Neuronal stem cell (in vitro differentiated cells): Measurements from ENCODE around the gene GPR143. TPM values are rescaled to one million over a fixed set of nuclear protein-coding genes. Genes with fewer than 3 reads are reported as not detected.
"Not testable (repeated sequence)": the region's sequence is repeated elsewhere in the genome, so short reads cannot be mapped to it uniquely, and the experiment has no call there.

ENCODE experiments used
- DNase-seq: peaks from one replicate; pipeline ENCODE4 v3.0.0-alpha.2; 2013; ENCODE audit warnings: low spot score
- H2AFZ ChIP-seq: one replicate; pipeline ENCODE4 v1.6.1; 2013; ENCODE audit warnings: mild to moderate bottlenecking, low read length, inconsistent platforms
- H2AK5ac ChIP-seq: 2 replicates; pipeline ENCODE4 v1.6.1; 2013; ENCODE audit warnings: low read depth, mild to moderate bottlenecking, inconsistent platforms, low read length, moderate library complexity, mixed read lengths
- H2BK120ac ChIP-seq: 2 replicates; pipeline ENCODE4 v1.6.1; 2013; ENCODE audit warnings: low read depth, mild to moderate bottlenecking, inconsistent platforms, low read length, moderate library complexity, mixed read lengths
- H2BK12ac ChIP-seq: one replicate; pipeline ENCODE4 v1.6.1; 2013; ENCODE audit warnings: low read length, inconsistent platforms
- H2BK15ac ChIP-seq: 2 replicates; pipeline ENCODE4 v1.6.1; 2013; ENCODE audit warnings: mild to moderate bottlenecking, low read length, inconsistent platforms, mixed read lengths
- H2BK5ac ChIP-seq: one replicate; pipeline ENCODE4 v1.6.1; 2013; ENCODE audit warnings: inconsistent platforms, mild to moderate bottlenecking, low read length, moderate library complexity
- H3K14ac ChIP-seq: one replicate; pipeline ENCODE4 v1.6.1; 2013; ENCODE audit warnings: low read length, inconsistent platforms
- H3K18ac ChIP-seq: 2 replicates; pipeline ENCODE4 v1.6.1; 2013; ENCODE audit warnings: low read length, inconsistent platforms
- H3K23ac ChIP-seq: 2 replicates; pipeline ENCODE4 v1.6.1; 2013; ENCODE audit warnings: low read depth, mild to moderate bottlenecking, mixed read lengths, low read length, inconsistent platforms; ENCODE audit not compliant: poor library complexity
- H3K27ac ChIP-seq: replicated peaks from 3 replicates; pipeline ENCODE4 v1.5.1; 2013; ENCODE audit warnings: low read length, inconsistent platforms
- H3K27me3 ChIP-seq, 3 experiments: 2 replicates each; pipeline ENCODE4 v1.6.1; 2013; ENCODE audit warnings: low read length in 3 of 3, mild to moderate bottlenecking in 2 of 3, inconsistent platforms in 1 of 3, low read depth in 1 of 3, mixed read lengths in 1 of 3, moderate library complexity in 1 of 3; ENCODE audit not compliant: control insufficient read depth in 3 of 3, insufficient read depth in 3 of 3
- H3K36me3 ChIP-seq, 2 donors: replicated peaks in 1 of 2; 2 replicates each; pipeline ENCODE4 v1.6.1; 2013; ENCODE audit warnings: low read length in 2 of 2; ENCODE audit not compliant: control insufficient read depth in 2 of 2, insufficient read depth in 2 of 2
- H3K4ac ChIP-seq: 2 replicates; pipeline ENCODE4 v1.6.1; 2013; ENCODE audit warnings: inconsistent platforms, mild to moderate bottlenecking, low read length, moderate library complexity
- H3K4me1 ChIP-seq, 2 donors: 1 replicate in 1 of 2; 2 replicates in 1 of 2; pipeline ENCODE4 v1.6.1; 2013; ENCODE audit warnings: low read length in 2 of 2, low read depth in 1 of 2; ENCODE audit not compliant: control insufficient read depth in 2 of 2, insufficient read depth in 1 of 2
- H3K4me2 ChIP-seq: one replicate; pipeline ENCODE4 v1.6.1; 2013; ENCODE audit warnings: mild to moderate bottlenecking, low read length, inconsistent platforms; ENCODE audit not compliant: insufficient read depth, poor library complexity, severe bottlenecking
- H3K4me3 ChIP-seq, 2 donors: 2 replicates each; pipeline ENCODE4 v1.5.1; 2013; ENCODE audit warnings: low read length in 2 of 2, mild to moderate bottlenecking in 2 of 2, inconsistent platforms in 1 of 2, moderate library complexity in 1 of 2
- H3K79me1 ChIP-seq: one replicate; pipeline ENCODE4 v1.6.1; 2013; ENCODE audit warnings: low read depth, mild to moderate bottlenecking, inconsistent platforms, low read length, moderate library complexity
- H3K9ac ChIP-seq: one replicate; pipeline ENCODE4 v1.6.1; 2013; ENCODE audit warnings: mild to moderate bottlenecking, low read depth, low read length, inconsistent platforms; ENCODE audit not compliant: poor library complexity
- H3K9me3 ChIP-seq, 2 donors: replicated peaks in 1 of 2; 2 replicates each; pipeline versions ENCODE3 to v1.6.1; 2013; ENCODE audit warnings: low read length in 2 of 2, mild to moderate bottlenecking in 2 of 2, inconsistent platforms in 1 of 2, low read depth in 1 of 2, mixed read lengths in 1 of 2, moderate library complexity in 1 of 2; ENCODE audit not compliant: control insufficient read depth in 2 of 2, insufficient read depth in 1 of 2
- H4K8ac ChIP-seq: one replicate; pipeline ENCODE4 v1.6.1; 2013; ENCODE audit warnings: low read depth, mild to moderate bottlenecking, inconsistent platforms, low read length, moderate library complexity
- H4K91ac ChIP-seq: one replicate; pipeline ENCODE4 v1.6.1; 2013; ENCODE audit warnings: low read length, low read depth, mild to moderate bottlenecking, inconsistent platforms; ENCODE audit not compliant: poor library complexity
- WGBS, 2 donors: extraction: QIAGEN DNeasy Blood & Tissue Kit; methylation state at CpG; one replicate each; pipeline ENCODE4 v1.1.7; 2013; ENCODE audit warnings: missing lambda C conversion rate in 2 of 2, mixed read lengths in 1 of 2; ENCODE audit not compliant: insufficient read length in 2 of 2, insufficient replicate concordance in 1 of 2; ENCODE audit errors: extremely low coverage in 2 of 2; 5-methylcytosine and 5-hydroxymethylcytosine counted together
- polyA plus RNA-seq, 2 experiments: library from polyadenylated mRNA; stranded (reverse); fragments of 200-250 nt; gene quantifications; one replicate each; pipeline ENCODE4 v1.2.3, GENCODE V29; 2013

Gene GPR143
- polyA plus RNA-seq (2013, experiment 1 of 2) = 8.5 TPM
- 8.2 TPM for polyA plus RNA-seq (2013, experiment 2 of 2)

DNA sequence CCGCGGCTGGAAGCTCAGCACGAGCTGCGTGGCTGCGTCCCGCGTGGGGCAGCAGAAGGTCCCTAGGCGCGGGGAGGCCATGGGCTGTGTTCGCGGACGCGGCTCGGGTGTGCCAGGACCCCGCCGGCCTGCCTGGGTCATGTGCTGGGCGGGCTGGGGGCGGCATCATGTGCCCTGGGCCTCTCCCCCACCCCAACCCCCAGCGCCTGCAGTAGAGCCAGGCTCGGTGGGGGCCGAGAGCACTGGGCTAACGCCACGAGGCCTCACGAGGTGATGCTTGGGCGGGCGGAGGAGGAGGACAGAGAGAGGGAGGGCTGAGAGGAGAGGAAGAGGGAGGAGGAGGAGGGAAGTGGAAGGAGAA lies at the start of gene GPR143:
TSS of gene GPR143 (minus strand) at position 111 of the 361 bp plus-strand sequence. CDS start at position 81, 30 bp downstream.
- H3K4me2 ChIP-seq = peak within 1 kb of the TSS; percentile 49
- no peaks in the 10 kb centered on the region for H3K9me3 ChIP-seq
- no peak within 1 kb of the TSS for H4K91ac ChIP-seq
- H3K27ac ChIP-seq = no peak within 1 kb of the TSS
- no peaks in the 10 kb centered on the region for H3K79me1 ChIP-seq
- peak within 1 kb of the TSS; percentile 65 for H4K8ac ChIP-seq
- DNase-seq = no peak
- H3K14ac ChIP-seq = peak within 1 kb of the TSS; percentile 94
- H3K18ac ChIP-seq = peak within 1 kb of the TSS; percentile 95
- H3K27me3 ChIP-seq = no peaks in the 10 kb centered on the region
- no peak within 1 kb of the TSS for H2BK120ac ChIP-seq
- H3K23ac ChIP-seq = no peak within 1 kb of the TSS
- no peak within 1 kb of the TSS for H3K4ac ChIP-seq
- H2AFZ ChIP-seq = no peak within 1 kb of the TSS
- H3K4me3 ChIP-seq = peak within 1 kb of the TSS in 1 of 2 donors; percentile 72
- no CpG with 5 or more reads among the region's 26 CpGs for WGBS, 2 donors
- peak within 1 kb of the TSS; percentile 88 for H3K9ac ChIP-seq
- H3K4me1 ChIP-seq = peaks cover 0 to 4% of the 10 kb centered on the region in 2 donors
- no peaks in the 10 kb centered on the region for H3K36me3 ChIP-seq
- H2BK12ac ChIP-seq = peak within 1 kb of the TSS; percentile 58
- H2BK15ac ChIP-seq = no peak within 1 kb of the TSS
- no peak within 1 kb of the TSS for H2BK5ac ChIP-seq
- H2AK5ac ChIP-seq = no peak within 1 kb of the TSS

DNA sequence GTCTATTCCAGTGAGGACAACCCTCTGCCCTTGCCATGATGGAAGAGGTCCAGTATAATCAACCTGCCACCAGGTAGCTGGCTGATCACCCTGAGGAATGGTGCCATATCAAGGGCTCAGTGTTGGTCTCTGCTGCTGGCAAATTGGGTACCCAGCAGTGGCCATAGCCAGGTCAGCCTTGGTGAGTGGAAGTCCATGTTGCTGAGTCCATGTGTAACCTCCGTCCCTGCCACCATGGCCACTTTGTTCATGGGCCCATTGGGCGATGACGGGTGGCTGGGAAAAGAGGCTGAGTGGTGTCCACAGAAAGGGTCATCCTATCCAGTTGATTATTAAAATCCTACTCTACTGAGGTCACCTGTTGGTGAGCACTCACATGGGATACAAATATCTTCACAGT lies 45.4 kb upstream of the GPR143 start:
- not testable (repeated sequence) for H4K8ac ChIP-seq, H3K9ac ChIP-seq, H2BK15ac ChIP-seq, H3K23ac ChIP-seq, H3K36me3 ChIP-seq, H3K4me2 ChIP-seq, H3K27me3 ChIP-seq, H2BK120ac ChIP-seq, DNase-seq, H3K9me3 ChIP-seq, H2BK12ac ChIP-seq, H3K18ac ChIP-seq, H3K4me3 ChIP-seq, H2BK5ac ChIP-seq, H3K79me1 ChIP-seq, H3K4me1 ChIP-seq, H3K14ac ChIP-seq, H2AFZ ChIP-seq, H3K27ac ChIP-seq, H3K4ac ChIP-seq, H4K91ac ChIP-seq, H2AK5ac ChIP-seq
- no CpG with 5 or more reads among the region's 3 CpGs for WGBS, 2 donors

DNA sequence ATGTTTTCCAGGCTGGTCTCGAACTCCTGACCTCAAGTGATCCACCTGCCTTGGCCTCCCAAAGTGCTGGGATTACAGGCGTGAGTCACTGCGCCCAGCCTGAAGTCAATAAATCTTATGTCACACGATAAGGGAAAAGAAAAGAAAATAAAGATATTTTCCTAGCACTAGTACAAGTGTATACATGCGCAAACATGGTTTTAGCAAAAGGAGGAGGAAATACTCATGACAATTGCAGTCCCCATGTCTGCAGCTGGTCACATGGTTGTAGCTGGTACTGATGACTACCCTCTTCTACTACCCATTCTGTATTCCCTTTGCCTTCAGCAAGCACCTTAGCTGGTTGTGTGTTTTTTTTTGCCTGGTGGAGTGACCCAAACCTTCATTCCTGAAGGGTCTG lies 44.2 kb upstream of the GPR143 start:
- H2AFZ ChIP-seq, H2BK15ac ChIP-seq, H3K27ac ChIP-seq, H3K4ac ChIP-seq, H3K18ac ChIP-seq, H3K4me2 ChIP-seq, DNase-seq, H2BK5ac ChIP-seq, H3K4me3 ChIP-seq, H3K14ac ChIP-seq, H3K9me3 ChIP-seq, H2BK12ac ChIP-seq, H3K4me1 ChIP-seq, H4K91ac ChIP-seq, H3K9ac ChIP-seq, H4K8ac ChIP-seq, H3K36me3 ChIP-seq, H3K23ac ChIP-seq, H3K27me3 ChIP-seq, H3K79me1 ChIP-seq, H2AK5ac ChIP-seq, H2BK120ac ChIP-seq: not testable (repeated sequence)
- no CpG with 5 or more reads among the region's 5 CpGs for WGBS, 2 donors

DNA sequence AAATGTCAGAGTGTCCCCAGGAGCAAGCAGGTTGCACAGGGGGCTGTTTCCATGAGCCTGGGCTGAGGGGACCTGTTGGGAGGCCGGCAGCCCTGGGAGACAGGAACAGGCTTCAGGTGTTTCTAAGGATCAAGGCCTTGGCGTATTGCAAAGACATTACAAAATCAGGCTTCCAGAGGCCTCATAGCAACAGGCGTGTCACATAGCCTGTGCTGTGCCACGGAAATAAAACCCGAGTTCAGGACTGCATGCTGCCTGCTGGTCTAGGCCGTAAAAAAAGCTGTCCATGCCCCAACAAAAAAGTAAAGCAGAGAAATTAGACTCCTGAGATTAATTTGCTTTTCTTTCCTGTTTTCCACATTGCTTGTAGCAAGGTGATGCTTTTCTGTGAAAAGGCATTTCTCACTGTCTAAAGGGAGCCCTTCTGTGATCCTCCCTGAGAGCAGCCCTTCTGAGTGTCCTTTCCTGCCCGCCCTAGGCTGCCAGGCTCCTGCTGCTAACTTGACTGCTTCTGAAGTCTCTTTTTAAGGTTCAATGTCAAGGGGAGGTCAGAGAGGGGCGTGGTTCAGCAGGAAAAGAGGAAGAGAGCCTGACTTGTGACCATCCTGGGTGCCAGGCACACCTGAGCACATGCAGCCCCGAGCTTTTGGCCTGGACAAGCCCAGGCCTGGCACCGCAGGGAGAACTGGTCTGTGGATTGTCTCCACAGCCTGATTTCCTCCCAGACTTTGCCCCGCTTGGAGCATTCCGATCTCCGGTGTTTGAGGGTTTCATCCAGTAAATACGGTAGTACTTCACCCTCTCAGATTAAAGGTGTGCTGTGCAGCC lies 41.9 kb upstream of the GPR143 start:
- no peak for DNase-seq
- H3K4ac ChIP-seq = no peak overlapping the region
- H4K8ac ChIP-seq = no peak overlapping the region
- H2BK5ac ChIP-seq = no peak overlapping the region
- H3K18ac ChIP-seq = no peak overlapping the region
- no peak overlapping the region for H2BK12ac ChIP-seq
- no peak overlapping the region for H3K4me3 ChIP-seq
- H3K27me3 ChIP-seq = no peaks in the 10 kb centered on the region
- no peaks in the 10 kb centered on the region for H3K4me1 ChIP-seq
- no peaks in the 10 kb centered on the region for H3K9me3 ChIP-seq
- H2AK5ac ChIP-seq = no peak overlapping the region
- no peak overlapping the region for H4K91ac ChIP-seq
- H3K4me2 ChIP-seq = no peak overlapping the region
- no peak overlapping the region for H2AFZ ChIP-seq
- H3K23ac ChIP-seq = no peak overlapping the region
- no peaks in the 10 kb centered on the region for H3K36me3 ChIP-seq
- no peak overlapping the region for H2BK15ac ChIP-seq
- no peak overlapping the region for H2BK120ac ChIP-seq
- H3K79me1 ChIP-seq = peaks cover 1% of the 10 kb centered on the region
- no peak overlapping the region for H3K14ac ChIP-seq
- no peak overlapping the region for H3K9ac ChIP-seq
- no CpG with 5 or more reads among the region's 14 CpGs for WGBS, 2 donors
- H3K27ac ChIP-seq = no peak overlapping the region
